Fibroblast of lung (primary cell): ENCODE measurements around the gene GLT6D1. TPM values are rescaled to one million over a fixed set of nuclear protein-coding genes. Genes with fewer than 3 reads are reported as not detected.

Source experiments
- DNase-seq, 2 donors: peaks; one replicate each; pipeline versions ENCODE4 v3.0.0 to v3.0.0-alpha.2; 2010; ENCODE audit warnings: low read depth in 2 of 2
- H2AFZ ChIP-seq: 2 replicates; pipeline ENCODE4 v1.5.1; 2012; ENCODE audit warnings: low read length, control low read depth, inconsistent platforms
- H3K27ac ChIP-seq: 2 replicates; pipeline ENCODE4 v1.5.1; 2011; ENCODE audit warnings: low read length, control low read depth; ENCODE audit not compliant: insufficient read depth
- H3K27me3 ChIP-seq: 2 replicates; pipeline ENCODE4 v1.5.1; 2011; ENCODE audit warnings: mild to moderate bottlenecking, low read length; ENCODE audit not compliant: control insufficient read depth, insufficient read depth
- H3K36me3 ChIP-seq: 2 replicates; pipeline ENCODE4 v1.5.1; 2011; ENCODE audit warnings: low read length; ENCODE audit not compliant: control insufficient read depth, insufficient read depth
- H3K4me1 ChIP-seq: 2 replicates; pipeline ENCODE4 v1.5.1; 2011; ENCODE audit warnings: low read length; ENCODE audit not compliant: control insufficient read depth, insufficient read depth; ENCODE audit errors: extremely low read depth
- H3K4me2 ChIP-seq: 2 replicates; pipeline ENCODE4 v1.5.1; 2011; ENCODE audit warnings: low read length, control low read depth; ENCODE audit not compliant: insufficient read depth; ENCODE audit errors: extremely low read depth
- H3K4me3 ChIP-seq, 4 experiments: fragments of 200-600 bp in 1 of 4; sonication (generic) in 1 of 4; replicated peaks in 1 of 4; 2 replicates each; pipeline ENCODE4 v1.5.1; 2011 to 2016; ENCODE audit warnings: low read length in 4 of 4, low read depth in 3 of 4, mild to moderate bottlenecking in 3 of 4, control low read depth in 2 of 4, inconsistent platforms in 1 of 4, mixed read lengths in 1 of 4; ENCODE audit not compliant: insufficient read depth in 1 of 4; ENCODE audit errors: control extremely low read depth in 1 of 4
- H3K79me2 ChIP-seq: 2 replicates; pipeline ENCODE4 v1.5.1; 2012; ENCODE audit warnings: mild to moderate bottlenecking, low read length, inconsistent platforms; ENCODE audit not compliant: control insufficient read depth, insufficient read depth
- H3K9ac ChIP-seq: 2 replicates; pipeline ENCODE4 v1.5.1; 2011; ENCODE audit warnings: mild to moderate bottlenecking, low read length, control low read depth; ENCODE audit not compliant: insufficient read depth
- H3K9me3 ChIP-seq: 2 replicates; pipeline ENCODE4 v1.5.1; 2012; ENCODE audit warnings: low read depth, low read length; ENCODE audit not compliant: control insufficient read depth, insufficient read depth
- H4K20me1 ChIP-seq: 2 replicates; pipeline ENCODE4 v1.5.1; 2011; ENCODE audit warnings: low read length; ENCODE audit not compliant: control insufficient read depth, insufficient read depth; ENCODE audit errors: extremely low read depth
- EZH2 ChIP-seq: IDR thresholded peaks from 2 replicates; pipeline ENCODE4 v1.5.1; 2012; ENCODE audit warnings: low read length, control low read depth, mild to moderate bottlenecking; ENCODE audit errors: missing control alignments
- polyA plus RNA-seq, 2 donors: library from polyadenylated mRNA; depleted of rRNA in 1 of 2; stranded (reverse) in 1 of 2; unstranded in 1 of 2; fragments of >200 nt; gene quantifications; 2 replicates each; pipeline ENCODE4 v1.2.1, GENCODE V29; 2011 to 2012; ENCODE audit warnings: missing spikeins in 1 of 2
- total RNA-seq: library from RNA; depleted of rRNA; stranded (reverse); fragments of >200 nt; gene quantifications from 2 replicates; pipeline ENCODE4 v1.2.1, GENCODE V29; 2014
- TF ChIP-seq, protein P1 (sequence below), 2 donors: IDR thresholded peaks in 1 of 2; conservative IDR thresholded peaks in 1 of 2; 1 replicate in 1 of 2; 2 replicates in 1 of 2; pipeline ENCODE4 v1.5.1; 2011 to 2012; ENCODE audit warnings: low read length in 2 of 2, control low read depth in 1 of 2, inconsistent platforms in 1 of 2, low read depth in 1 of 2, mild to moderate bottlenecking in 1 of 2

Gene GLT6D1
- total and polyA plus RNA-seq, 2 donors (not counting 1 experiment from before 2014, with no cell fraction given): not detected

DNA sequence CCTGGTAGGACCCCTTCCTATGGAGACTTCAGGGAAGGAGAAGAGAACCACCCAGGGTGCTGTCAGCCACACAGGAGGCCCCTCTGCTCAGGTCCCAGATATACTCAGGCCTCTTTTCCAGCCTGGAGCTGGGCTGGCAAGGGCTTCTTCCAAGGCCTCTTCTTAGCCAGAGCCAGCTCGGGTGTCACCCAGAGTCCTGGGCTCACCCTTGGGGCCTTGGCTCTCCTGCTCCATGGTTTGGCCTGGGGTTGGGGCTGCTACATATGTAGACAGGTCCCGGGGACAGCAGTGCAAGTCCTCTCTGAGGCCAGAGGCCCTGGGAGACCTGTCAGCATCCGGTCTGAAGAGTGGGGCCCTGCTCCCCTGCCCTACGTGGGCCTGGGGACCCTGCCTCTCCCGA, 55.0 kb downstream of the GLT6D1 start:
- H4K20me1 ChIP-seq: no peaks in the 10 kb centered on the region
- no peak overlapping the region for H3K4me3 ChIP-seq
- H3K9me3 ChIP-seq: no peaks in the 10 kb centered on the region
- TF ChIP-seq, protein P1, sequence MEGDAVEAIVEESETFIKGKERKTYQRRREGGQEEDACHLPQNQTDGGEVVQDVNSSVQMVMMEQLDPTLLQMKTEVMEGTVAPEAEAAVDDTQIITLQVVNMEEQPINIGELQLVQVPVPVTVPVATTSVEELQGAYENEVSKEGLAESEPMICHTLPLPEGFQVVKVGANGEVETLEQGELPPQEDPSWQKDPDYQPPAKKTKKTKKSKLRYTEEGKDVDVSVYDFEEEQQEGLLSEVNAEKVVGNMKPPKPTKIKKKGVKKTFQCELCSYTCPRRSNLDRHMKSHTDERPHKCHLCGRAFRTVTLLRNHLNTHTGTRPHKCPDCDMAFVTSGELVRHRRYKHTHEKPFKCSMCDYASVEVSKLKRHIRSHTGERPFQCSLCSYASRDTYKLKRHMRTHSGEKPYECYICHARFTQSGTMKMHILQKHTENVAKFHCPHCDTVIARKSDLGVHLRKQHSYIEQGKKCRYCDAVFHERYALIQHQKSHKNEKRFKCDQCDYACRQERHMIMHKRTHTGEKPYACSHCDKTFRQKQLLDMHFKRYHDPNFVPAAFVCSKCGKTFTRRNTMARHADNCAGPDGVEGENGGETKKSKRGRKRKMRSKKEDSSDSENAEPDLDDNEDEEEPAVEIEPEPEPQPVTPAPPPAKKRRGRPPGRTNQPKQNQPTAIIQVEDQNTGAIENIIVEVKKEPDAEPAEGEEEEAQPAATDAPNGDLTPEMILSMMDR (conservative IDR thresholded peaks at IDR 0.05 in 1 of 2, IDR thresholded peaks at IDR 0.05 in 1 of 2; ENCODE audit: low read depth in 1 of 2, low read length in 2 of 2): no peak
- no peak for TF ChIP-seq EZH2
- H3K27me3 ChIP-seq: no peaks in the 10 kb centered on the region
- no peak overlapping the region for H3K4me2 ChIP-seq
- no peak overlapping the region for H3K9ac ChIP-seq
- H2AFZ ChIP-seq: no peak overlapping the region
- H3K4me1 ChIP-seq: no peaks in the 10 kb centered on the region
- H3K27ac ChIP-seq: no peak overlapping the region
- no peaks in the 10 kb centered on the region for H3K79me2 ChIP-seq
- H3K36me3 ChIP-seq: no peaks in the 10 kb centered on the region
- no peak for DNase-seq

DNA sequence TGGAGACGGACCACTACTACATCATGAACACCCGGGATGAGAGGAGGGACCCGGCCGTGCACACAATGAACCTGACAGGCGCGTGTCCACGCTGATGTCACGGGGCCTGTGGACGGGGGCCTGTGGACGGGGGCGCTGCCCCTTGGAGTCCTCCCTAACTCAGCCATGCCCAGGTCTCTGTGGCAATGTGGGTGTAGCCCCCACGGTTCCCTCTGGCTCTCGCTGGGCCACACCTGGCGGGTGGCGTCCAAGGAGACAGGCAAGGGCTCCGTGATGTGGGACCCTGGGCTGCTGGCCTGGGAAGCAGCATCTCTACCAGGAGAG, 55.7 kb downstream of the GLT6D1 start:
- Histone ChIP-seq H3K4me2 (no peak overlapping the region), H3K9me3 (no peaks in the 10 kb centered on the region), H3K36me3 (no peaks in the 10 kb centered on the region), H3K4me1 (no peaks in the 10 kb centered on the region), H3K79me2 (no peaks in the 10 kb centered on the region), H4K20me1 (no peaks in the 10 kb centered on the region), H3K9ac (no peak overlapping the region), H2AFZ (no peak overlapping the region), H3K4me3 (no peak overlapping the region), H3K27ac (no peak overlapping the region), H3K27me3 (no peaks in the 10 kb centered on the region)
- no peak for DNase-seq
- TF ChIP-seq EZH2: no peak
- TF ChIP-seq, protein P1 (conservative IDR thresholded peaks at IDR 0.05 in 1 of 2, IDR thresholded peaks at IDR 0.05 in 1 of 2; ENCODE audit: low read depth in 1 of 2, low read length in 2 of 2): no peak

DNA sequence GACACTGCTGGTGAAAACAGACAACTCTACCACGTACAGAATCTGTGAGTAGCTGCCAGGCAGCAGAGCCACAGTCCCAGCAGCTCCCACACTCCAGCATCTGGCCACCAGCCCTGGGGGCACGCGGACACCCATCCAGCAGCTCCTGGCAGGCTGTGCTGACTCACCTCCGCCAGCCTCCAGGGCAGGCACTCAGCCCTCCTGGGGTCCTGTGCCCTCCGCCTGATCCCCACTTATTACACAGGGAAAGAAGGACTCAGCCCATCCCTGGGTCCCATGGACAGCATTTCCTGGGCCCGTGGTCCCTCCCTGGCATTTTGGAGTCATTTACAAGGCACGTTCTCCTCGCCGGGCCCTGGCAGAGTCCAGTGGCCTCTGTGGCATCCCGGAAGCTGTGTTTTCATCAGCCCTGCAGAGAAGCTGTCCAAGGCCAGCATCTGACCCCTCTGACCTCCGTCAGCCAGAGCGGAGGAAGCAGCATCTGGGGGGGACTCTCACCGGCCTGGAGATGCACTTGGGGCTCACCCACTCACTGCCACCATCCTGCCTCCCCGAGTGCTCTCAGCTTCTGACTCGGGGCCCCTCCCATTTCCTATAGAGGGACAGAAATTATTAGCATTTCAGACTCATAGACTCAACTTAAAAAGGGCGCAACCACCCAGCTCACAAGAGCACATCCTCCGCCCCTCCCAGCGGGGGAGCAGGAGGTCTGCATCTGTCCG, 56.2 kb downstream of the GLT6D1 start:
- Histone ChIP-seq H3K36me3 (no peaks in the 10 kb centered on the region), H3K9me3 (no peaks in the 10 kb centered on the region), H3K4me3 (no peak overlapping the region), H3K4me2 (no peak overlapping the region), H2AFZ (no peak overlapping the region), H3K4me1 (no peaks in the 10 kb centered on the region), H3K27me3 (no peaks in the 10 kb centered on the region), H4K20me1 (no peaks in the 10 kb centered on the region), H3K9ac (no peak overlapping the region), H3K27ac (no peak overlapping the region), H3K79me2 (no peaks in the 10 kb centered on the region)
- no peak for TF ChIP-seq EZH2
- TF ChIP-seq, protein P1 (conservative IDR thresholded peaks at IDR 0.05 in 1 of 2, IDR thresholded peaks at IDR 0.05 in 1 of 2; ENCODE audit: low read depth in 1 of 2, low read length in 2 of 2): no peak
- no peak for DNase-seq
